HG03064 (cell line): ENCODE results near the gene SIX3.

ENCODE experiments used
- ATAC-seq: cut with Tn5 transposase; IDR thresholded peaks from one replicate; pipeline ENCODE4 v1.9.1; 2021; ENCODE audit warnings: low read depth; ENCODE audit not compliant: unreplicated experiment

Gene SIX3

GRCh38 chr2:44980751-44981713 lies 39.5 kb downstream of the SIX3 start:
- no peak for ATAC-seq

DNA sequence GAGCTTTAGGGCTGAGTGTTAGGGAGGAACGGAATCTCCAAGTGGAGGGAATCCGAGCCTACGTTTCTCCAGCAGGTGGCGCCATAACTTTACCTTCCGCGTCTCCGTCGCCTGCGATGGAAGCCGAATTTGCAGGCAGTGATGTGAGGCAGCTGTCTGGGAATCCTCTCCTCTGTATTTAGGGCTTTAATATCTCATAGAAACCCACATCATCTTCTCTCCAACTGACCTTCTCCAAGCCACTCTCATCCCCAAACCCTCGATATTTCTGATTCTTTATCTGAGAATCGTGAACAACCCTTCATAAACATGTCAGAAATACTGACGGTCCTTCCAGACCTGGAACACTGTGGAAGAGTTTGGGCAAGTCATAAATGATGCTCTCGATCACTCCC lies 40.2 kb downstream of the SIX3 start:
- ATAC-seq, result no peak

DNA sequence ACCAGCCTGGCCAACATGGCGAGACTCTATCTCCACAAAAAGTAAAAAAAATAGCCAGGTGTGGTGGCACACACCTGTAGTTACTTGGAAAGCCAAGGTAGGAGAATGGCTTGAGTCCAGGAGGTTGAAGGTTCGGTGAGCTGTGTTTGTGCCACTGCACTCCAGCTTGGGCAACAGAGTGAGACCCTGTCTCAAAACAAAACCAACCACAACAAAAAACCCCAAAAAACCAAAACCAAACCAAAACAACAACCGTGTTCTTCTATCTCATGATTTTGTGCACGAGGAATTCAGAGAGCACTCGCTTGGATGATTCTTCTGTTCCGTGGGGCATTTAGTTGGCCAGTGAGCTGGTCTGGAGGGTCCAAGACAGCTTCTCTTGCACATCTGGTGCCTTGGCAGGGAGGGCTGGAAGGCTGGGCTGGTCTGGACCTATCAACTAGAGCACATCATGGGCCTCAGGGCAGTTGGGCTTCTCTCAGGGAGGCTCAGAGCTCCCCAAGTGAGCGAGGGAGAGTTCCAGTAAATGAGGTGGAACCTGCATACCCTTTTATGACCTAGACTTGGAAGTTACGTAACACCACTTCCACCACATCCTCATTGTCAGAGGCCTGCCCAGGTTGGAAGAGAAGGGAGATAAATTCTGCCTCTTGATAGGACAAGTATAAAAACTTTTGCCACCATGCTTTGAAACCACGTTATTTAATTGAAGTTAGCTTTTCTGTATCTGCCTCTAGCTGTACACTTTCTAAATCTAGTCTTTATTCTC lies 42.5 kb downstream of the SIX3 start:
- no peak for ATAC-seq

DNA sequence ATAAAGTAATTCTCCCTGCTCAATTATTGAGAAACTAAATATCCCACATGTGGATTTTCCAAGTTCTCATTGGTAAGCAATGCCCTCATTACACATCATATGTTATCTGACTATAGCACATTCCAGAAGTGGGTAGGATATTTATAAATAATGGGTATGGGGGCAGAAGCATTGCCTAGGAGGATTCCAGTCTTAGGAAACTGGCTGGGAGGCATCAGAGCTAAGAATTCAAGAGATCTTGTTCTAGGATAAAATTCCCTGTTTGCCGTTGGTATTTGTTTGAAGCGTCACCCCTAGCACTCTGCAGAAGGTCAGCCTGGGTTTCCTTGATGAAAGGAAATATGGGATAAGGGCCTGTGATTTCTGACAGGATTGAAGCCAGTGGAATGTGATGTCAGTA lies 47.7 kb downstream of the SIX3 start:
- no peak for ATAC-seq

DNA sequence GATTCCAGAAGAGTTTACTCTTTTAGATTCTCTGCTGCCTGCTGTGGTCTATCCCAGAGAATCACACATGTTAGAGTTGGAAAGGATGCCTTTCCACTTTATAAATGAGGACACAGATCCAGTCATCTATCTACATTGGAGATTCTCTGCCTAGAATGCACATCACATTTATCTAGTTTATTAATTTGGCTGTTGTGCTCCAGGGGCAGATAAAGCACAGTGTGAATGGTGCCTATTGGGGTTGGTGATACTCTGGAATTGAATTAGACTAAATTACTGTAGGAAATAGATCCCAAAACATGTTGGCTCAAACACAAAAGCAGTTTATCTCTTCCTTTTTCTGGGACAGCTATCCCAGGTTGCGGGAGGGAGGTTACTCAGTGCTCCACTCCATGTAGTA lies 52.9 kb downstream of the SIX3 start:
- ATAC-seq, result no peak
